CD4-positive, alpha-beta memory T cell (primary cell): ENCODE results near the gene APOA1. TPM values are rescaled to one million over a fixed set of nuclear protein-coding genes. Genes with fewer than 3 reads are reported as not detected.
"Not testable (repeated sequence)": the region's sequence is repeated elsewhere in the genome, so short reads cannot be mapped to it uniquely, and the experiment has no call there.

ENCODE experiments used
- CTCF ChIA-PET: fragments of 350-600 bp; sonication (Branson Sonifier 250); formaldehyde crosslinking; loops from one replicate; lab custom pipeline; 2021; ENCODE audit warnings: inconsistent platforms; ENCODE audit not compliant: partially characterized antibody; lab: Charles Lee
- POLR2A ChIA-PET: fragments of 350-600 bp; sonication (Branson Sonifier 250); formaldehyde crosslinking; loops from one replicate; lab custom pipeline; 2021; ENCODE audit not compliant: partially characterized antibody; lab: Charles Lee
- DNase-seq, 5 donors: peaks; one replicate each; pipeline versions ENCODE4 v3.0.0 to v3.0.0-alpha.2; 2020 to 2022; ENCODE audit warnings: mixed read lengths in 1 of 5
- H3K27ac ChIP-seq: one replicate; pipeline ENCODE4 v1.7.0; 2013; ENCODE audit warnings: low read depth, low read length
- H3K27me3 ChIP-seq: 2 replicates; pipeline ENCODE4 v1.7.0; 2013; ENCODE audit warnings: mild to moderate bottlenecking, low read length, moderate library complexity; ENCODE audit not compliant: insufficient read depth
- H3K36me3 ChIP-seq: 2 replicates; pipeline ENCODE4 v1.7.0; 2013; ENCODE audit warnings: mild to moderate bottlenecking, low read length, moderate library complexity; ENCODE audit not compliant: insufficient read depth
- H3K4me1 ChIP-seq: 2 replicates; pipeline ENCODE4 v1.7.0; 2013; ENCODE audit warnings: mild to moderate bottlenecking, low read length, moderate library complexity; ENCODE audit not compliant: insufficient read depth
- H3K4me3 ChIP-seq, 2 donors: one replicate each; pipeline ENCODE4 v1.7.0; 2013; ENCODE audit warnings: low read length in 2 of 2, mild to moderate bottlenecking in 1 of 2
- H3K9me3 ChIP-seq, 2 donors: one replicate each; pipeline ENCODE4 v1.7.0; 2013; ENCODE audit warnings: low read length in 2 of 2, control low read depth in 1 of 2; ENCODE audit not compliant: control insufficient read depth in 1 of 2
- H3K27ac Mint-ChIP-seq, 7 donors: one replicate each; pipeline ENCODE4 v1.8.0; 2020 to 2021; ENCODE audit warnings: mixed read lengths in 7 of 7, mild to moderate bottlenecking in 6 of 7, inconsistent platforms in 3 of 7, moderate library complexity in 3 of 7
- H3K27me3 Mint-ChIP-seq, 2 donors: one replicate each; pipeline ENCODE4 v1.8.0; 2020 to 2021; ENCODE audit warnings: mixed read lengths in 2 of 2
- H3K36me3 Mint-ChIP-seq, 2 donors: one replicate each; pipeline ENCODE4 v1.8.0; 2020 to 2021; ENCODE audit warnings: mixed read lengths in 2 of 2, inconsistent platforms in 1 of 2, mild to moderate bottlenecking in 1 of 2
- H3K4me1 Mint-ChIP-seq, 4 donors: one replicate each; pipeline ENCODE4 v1.8.0; 2020 to 2021; ENCODE audit warnings: mixed read lengths in 4 of 4, mild to moderate bottlenecking in 1 of 4
- H3K4me3 Mint-ChIP-seq, 8 donors: one replicate each; pipeline ENCODE4 v1.8.0; 2020 to 2021; ENCODE audit warnings: mixed read lengths in 8 of 8, mild to moderate bottlenecking in 7 of 8, moderate library complexity in 6 of 8, inconsistent platforms in 3 of 8
- H3K9me3 Mint-ChIP-seq, 8 donors: one replicate each; pipeline ENCODE4 v1.8.0; 2020 to 2021; ENCODE audit warnings: mixed read lengths in 8 of 8, mild to moderate bottlenecking in 5 of 8, inconsistent platforms in 3 of 8, moderate library complexity in 1 of 8
- intact Hi-C: fragments of 100-400 bp; cut with micrococcal nuclease; formaldehyde crosslinking; loops from one replicate; pipeline ENCODE4 v1.15.1; 2023
- polyA plus RNA-seq, 2 donors: library from polyadenylated mRNA; unstranded; fragments of 300-500 nt; fragmentation: Illumina TruSeq; gene quantifications; one replicate each; pipeline ENCODE4 v1.2.3, GENCODE V29; 2021
- total RNA-seq, 2 experiments: library from RNA; stranded (reverse); gene quantifications; one replicate each; pipeline ENCODE4 v1.2.3, GENCODE V29; 2021

The APOA1 gene
- total and polyA plus RNA-seq, 4 experiments from 2014 or later = 0.50 to 0.75 TPM; not detected in 2

- H3K27ac ChIP-seq, intact Hi-C loops, DNase-seq, H3K27me3 ChIP-seq, H3K4me3 ChIP-seq, H3K9me3 ChIP-seq, H3K27me3 Mint-ChIP-seq, H3K36me3 Mint-ChIP-seq, H3K9me3 Mint-ChIP-seq, H3K36me3 ChIP-seq: not testable (repeated sequence)
- H3K4me1 ChIP-seq = peaks cover 15% of the 10 kb centered on the region
- POLR2A ChIA-PET = interaction anchor here (1.3 to 3.3 kb wide), 6 partner anchors 18 to 102 kb away, joined by 4 to 103 read pairs (median 15); partner anchors contain the start of genes APOA5 and ZPR1
- H3K4me3 Mint-ChIP-seq = peak overlapping the region; percentile 4 to 79 (median 58)
- CTCF ChIA-PET = interaction anchor here (0.7 to 10.0 kb wide), 8 partner anchors 12 to 272 kb away, joined by 3 to 189 read pairs (median 8); partner anchors contain the start of genes APOA4, APOA5 and ZPR1
- H3K27ac Mint-ChIP-seq = peak overlapping the region in 1 of 7 donors; percentile 85
- peaks cover 2 to 16% (median 8%) of the 10 kb centered on the region in 4 donors for H3K4me1 Mint-ChIP-seq
These were observed 2.8 kb downstream of the APOA1 start for GRCh38 chr11:116834535-116835041.

- peaks cover 15% of the 10 kb centered on the region for H3K4me1 ChIP-seq
- no peak overlapping the region for H3K27ac ChIP-seq
- Mint-ChIP-seq H3K9me3 (no peaks in the 10 kb centered on the region), H3K27me3 (no peaks in the 10 kb centered on the region), H3K4me1 (peaks cover 2 to 16% (median 7%) of the 10 kb centered on the region in 4 donors), H3K36me3 (no peaks in the 10 kb centered on the region), H3K27ac (no peak overlapping the region), H3K4me3 (peak overlapping the region in 3 of 8 donors; percentile 17 to 68 (median 47))
- no peak overlapping the region for H3K4me3 ChIP-seq
- DNase-seq = no peak
- no peaks in the 10 kb centered on the region for H3K9me3 ChIP-seq
- POLR2A ChIA-PET = interaction anchor here (1.9 kb wide), 1 partner anchor 47 kb away, joined by 7 read pairs; no protein-coding TSS in a partner anchor
- intact Hi-C loops = no loop called here
- H3K36me3 ChIP-seq = no peaks in the 10 kb centered on the region
- H3K27me3 ChIP-seq = no peaks in the 10 kb centered on the region
- CTCF ChIA-PET = interaction anchor here (0.7 to 10.0 kb wide), 6 partner anchors 11 to 272 kb away, joined by 3 to 189 read pairs (median 11); partner anchors contain the start of genes APOA4, APOA5 and ZPR1
These were observed 3.4 kb downstream of the APOA1 start for GRCh38 chr11:116833816-116834534.

- DNase-seq = no peak
- POLR2A ChIA-PET = interaction anchor here (1.9 kb wide), 1 partner anchor 47 kb away, joined by 7 read pairs; no protein-coding TSS in a partner anchor
- H3K27ac Mint-ChIP-seq = peak overlapping the region in 1 of 7 donors; percentile 15
- H3K4me1 Mint-ChIP-seq = peaks cover 2 to 16% (median 7%) of the 10 kb centered on the region in 4 donors
- no peaks in the 10 kb centered on the region for H3K9me3 Mint-ChIP-seq
- H3K4me3 Mint-ChIP-seq = peak overlapping the region in 1 of 8 donors; percentile 35
- no peaks in the 10 kb centered on the region for H3K9me3 ChIP-seq
- H3K27me3 Mint-ChIP-seq = no peaks in the 10 kb centered on the region
- CTCF ChIA-PET = interaction anchor here (1.3 to 10.0 kb wide), 2 partner anchors 11 to 42 kb away, joined by 3 to 189 read pairs; partner anchors contain the start of genes APOA4, APOA5 and ZPR1
- H3K4me3 ChIP-seq = no peak overlapping the region
- no peak overlapping the region for H3K27ac ChIP-seq
- intact Hi-C loops = no loop called here
- no peaks in the 10 kb centered on the region for H3K27me3 ChIP-seq
- no peaks in the 10 kb centered on the region for H3K36me3 Mint-ChIP-seq
- H3K36me3 ChIP-seq = no peaks in the 10 kb centered on the region
- H3K4me1 ChIP-seq = peaks cover 15% of the 10 kb centered on the region
These were observed 4.0 kb downstream of the APOA1 start for GRCh38 chr11:116833491-116833815.

DNA sequence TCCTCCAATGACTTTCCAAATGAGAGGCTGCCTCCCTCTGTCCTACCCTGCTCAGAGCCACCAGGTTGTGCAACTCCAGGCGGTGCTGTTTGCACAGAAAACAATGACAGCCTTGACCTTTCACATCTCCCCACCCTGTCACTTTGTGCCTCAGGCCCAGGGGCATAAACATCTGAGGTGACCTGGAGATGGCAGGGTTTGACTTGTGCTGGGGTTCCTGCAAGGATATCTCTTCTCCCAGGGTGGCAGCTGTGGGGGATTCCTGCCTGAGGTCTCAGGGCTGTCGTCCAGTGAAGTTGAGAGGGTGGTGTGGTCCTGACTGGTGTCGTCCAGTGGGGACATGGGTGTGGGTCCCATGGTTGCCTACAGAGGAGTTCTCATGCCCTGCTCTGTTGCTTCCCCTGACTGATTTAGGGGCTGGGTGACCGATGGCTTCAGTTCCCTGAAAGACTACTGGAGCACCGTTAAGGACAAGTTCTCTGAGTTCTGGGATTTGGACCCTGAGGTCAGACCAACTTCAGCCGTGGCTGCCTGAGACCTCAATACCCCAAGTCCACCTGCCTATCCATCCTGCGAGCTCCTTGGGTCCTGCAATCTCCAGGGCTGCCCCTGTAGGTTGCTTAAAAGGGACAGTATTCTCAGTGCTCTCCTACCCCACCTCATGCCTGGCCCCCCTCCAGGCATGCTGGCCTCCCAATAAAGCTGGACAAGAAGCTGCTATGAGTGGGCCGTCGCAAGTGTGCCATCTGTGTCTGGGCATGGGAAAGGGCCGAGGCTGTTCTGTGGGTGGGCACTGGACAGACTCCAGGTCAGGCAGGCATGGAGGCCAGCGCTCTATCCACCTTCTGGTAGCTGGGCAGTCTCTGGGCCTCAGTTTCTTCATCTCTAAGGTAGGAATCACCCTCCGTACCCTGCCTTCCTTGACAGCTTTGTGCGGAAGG lies 4.8 kb downstream of the APOA1 start:
- CTCF ChIA-PET = interaction anchor here (10.0 kb wide), 1 partner anchor 41 kb away, joined by 189 read pairs; the partner anchor contains the start of genes APOA5 and ZPR1

DNA sequence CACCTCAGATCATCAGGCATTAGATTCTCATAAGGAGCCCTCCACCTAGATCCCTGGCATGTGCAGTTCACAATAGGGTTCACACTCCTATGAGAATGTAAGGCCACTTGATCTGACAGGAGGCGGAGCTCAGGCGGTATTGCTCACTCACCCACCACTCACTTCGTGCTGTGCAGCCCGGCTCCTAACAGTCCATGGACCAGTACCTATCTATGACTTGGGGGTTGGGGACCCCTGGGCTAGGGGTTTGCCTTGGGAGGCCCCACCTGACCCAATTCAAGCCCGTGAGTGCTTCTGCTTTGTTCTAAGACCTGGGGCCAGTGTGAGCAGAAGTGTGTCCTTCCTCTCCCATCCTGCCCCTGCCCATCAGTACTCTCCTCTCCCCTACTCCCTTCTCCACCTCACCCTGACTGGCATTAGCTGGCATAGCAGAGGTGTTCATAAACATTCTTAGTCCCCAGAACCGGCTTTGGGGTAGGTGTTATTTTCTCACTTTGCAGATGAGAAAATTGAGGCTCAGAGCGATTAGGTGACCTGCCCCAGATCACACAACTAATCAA lies 5.6 kb downstream of the APOA1 start:
- intact Hi-C loops = no loop called here
- no peak overlapping the region for H3K4me3 Mint-ChIP-seq
- DNase-seq = no peak
- H3K4me1 Mint-ChIP-seq = peaks cover 2 to 16% (median 7%) of the 10 kb centered on the region in 4 donors
- Histone ChIP-seq H3K27ac (no peak overlapping the region), H3K27me3 (no peaks in the 10 kb centered on the region), H3K36me3 (no peaks in the 10 kb centered on the region), H3K9me3 (no peaks in the 10 kb centered on the region), H3K4me1 (peaks cover 15% of the 10 kb centered on the region), H3K4me3 (no peak overlapping the region)
- H3K9me3 Mint-ChIP-seq = no peaks in the 10 kb centered on the region
- H3K36me3 Mint-ChIP-seq = no peaks in the 10 kb centered on the region
- POLR2A ChIA-PET = no interaction called here
- CTCF ChIA-PET = interaction anchor here (10.0 kb wide), 1 partner anchor 41 kb away, joined by 189 read pairs; the partner anchor contains the start of genes APOA5 and ZPR1
- no peaks in the 10 kb centered on the region for H3K27me3 Mint-ChIP-seq
- H3K27ac Mint-ChIP-seq = no peak overlapping the region

More for the DNA sequence above, 4.8 kb downstream of the APOA1 start:
- no peak overlapping the region for H3K27ac ChIP-seq
- Mint-ChIP-seq H3K4me1 (peaks cover 2 to 16% (median 7%) of the 10 kb centered on the region in 4 donors), H3K27me3 (no peaks in the 10 kb centered on the region), H3K9me3 (no peaks in the 10 kb centered on the region), H3K4me3 (no peak overlapping the region), H3K36me3 (no peaks in the 10 kb centered on the region), H3K27ac (peak overlapping the region in 2 of 7 donors; percentile 23 to 56)
- H3K4me1 ChIP-seq = peaks cover 15% of the 10 kb centered on the region
- POLR2A ChIA-PET = interaction anchor here (1.9 kb wide), 1 partner anchor 46 kb away, joined by 7 read pairs; no protein-coding TSS in a partner anchor
- H3K9me3 ChIP-seq = no peaks in the 10 kb centered on the region
- no peak overlapping the region for H3K4me3 ChIP-seq
- H3K27me3 ChIP-seq = no peaks in the 10 kb centered on the region
- no peak for DNase-seq
- no peaks in the 10 kb centered on the region for H3K36me3 ChIP-seq
- intact Hi-C loops = no loop called here

GRCh38 chr11:116830184-116830912 lies 7.1 kb downstream of the APOA1 start:
- no peak overlapping the region for H3K4me3 Mint-ChIP-seq
- H3K27me3 Mint-ChIP-seq = no peaks in the 10 kb centered on the region
- no peak for DNase-seq
- intact Hi-C loops = no loop called here
- Histone ChIP-seq H3K27me3 (no peaks in the 10 kb centered on the region), H3K9me3 (no peaks in the 10 kb centered on the region), H3K36me3 (no peaks in the 10 kb centered on the region), H3K4me1 (peaks cover 5% of the 10 kb centered on the region), H3K27ac (no peak overlapping the region), H3K4me3 (no peak overlapping the region)
- peaks cover 0 to 6% (median under 1%) of the 10 kb centered on the region in 4 donors for H3K4me1 Mint-ChIP-seq
- POLR2A ChIA-PET = interaction anchor here (0.5 kb wide), 1 partner anchor 15 kb away, joined by 3 read pairs; no protein-coding TSS in a partner anchor
- no peaks in the 10 kb centered on the region for H3K36me3 Mint-ChIP-seq
- no peaks in the 10 kb centered on the region for H3K9me3 Mint-ChIP-seq
- CTCF ChIA-PET = interaction anchor here (0.9 to 1.0 kb wide), 2 partner anchors 39 to 275 kb away, joined by 3 to 4 read pairs; partner anchors contain the start of gene APOA5
- no peak overlapping the region for H3K27ac Mint-ChIP-seq
